GM12892 (cell line): Measurements from ENCODE around the gene CDH13.

ENCODE experiments used
- POLR2A ChIP-seq: IDR thresholded peaks from 2 replicates; pipeline ENCODE4 v1.6.1; 2011; ENCODE audit warnings: low read depth, low read length, control low read depth
- POLR2AphosphoS5 ChIP-seq: IDR thresholded peaks from 2 replicates; pipeline ENCODE4 v1.6.1; 2011; ENCODE audit warnings: low read depth, low read length, control low read depth
- TAF1 ChIP-seq: IDR thresholded peaks from 2 replicates; pipeline ENCODE4 v1.6.1; 2011; ENCODE audit warnings: low read depth, mild to moderate bottlenecking, control low read depth, low read length, borderline replicate concordance

DNA sequence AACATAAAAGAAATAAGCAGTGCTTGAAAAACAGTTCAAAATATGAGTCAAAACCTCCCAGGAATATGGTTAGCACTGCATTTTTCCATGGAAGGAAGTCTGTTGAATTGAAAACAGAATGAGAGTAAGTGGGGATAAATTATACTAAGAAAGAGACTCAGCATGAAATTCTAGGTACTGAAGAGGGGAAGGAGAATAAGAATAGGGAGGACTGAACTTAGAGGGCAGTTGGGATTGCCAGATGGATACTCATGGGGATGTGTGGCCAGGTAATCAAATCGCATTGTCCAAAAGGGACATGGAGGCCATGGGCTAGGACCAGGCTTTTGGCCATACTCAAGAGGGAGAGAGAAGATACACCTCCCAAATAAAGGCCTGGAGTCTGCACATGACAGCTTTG, 247.9 kb downstream of the CDH13 start:
- TF ChIP-seq POLR2A (no peak), POLR2AphosphoS5 (no peak), TAF1 (no peak)
